Hepatocyte (in vitro differentiated cells): ENCODE measurements around the gene HECW1.

ENCODE experiments used
- CTCF ChIP-seq: fragments of 200-600 bp; sonication (generic); IDR thresholded peaks from 2 replicates; pipeline ENCODE4 v1.5.1; 2016; ENCODE audit warnings: antibody characterized with exemption, mild to moderate bottlenecking; ENCODE audit not compliant: poor library complexity
- EZH2 ChIP-seq: fragments of 200-600 bp; sonication (generic); IDR thresholded peaks from 2 replicates; pipeline ENCODE4 v1.6.1; 2016; ENCODE audit warnings: antibody characterized with exemption, mild to moderate bottlenecking, borderline replicate concordance

DNA sequence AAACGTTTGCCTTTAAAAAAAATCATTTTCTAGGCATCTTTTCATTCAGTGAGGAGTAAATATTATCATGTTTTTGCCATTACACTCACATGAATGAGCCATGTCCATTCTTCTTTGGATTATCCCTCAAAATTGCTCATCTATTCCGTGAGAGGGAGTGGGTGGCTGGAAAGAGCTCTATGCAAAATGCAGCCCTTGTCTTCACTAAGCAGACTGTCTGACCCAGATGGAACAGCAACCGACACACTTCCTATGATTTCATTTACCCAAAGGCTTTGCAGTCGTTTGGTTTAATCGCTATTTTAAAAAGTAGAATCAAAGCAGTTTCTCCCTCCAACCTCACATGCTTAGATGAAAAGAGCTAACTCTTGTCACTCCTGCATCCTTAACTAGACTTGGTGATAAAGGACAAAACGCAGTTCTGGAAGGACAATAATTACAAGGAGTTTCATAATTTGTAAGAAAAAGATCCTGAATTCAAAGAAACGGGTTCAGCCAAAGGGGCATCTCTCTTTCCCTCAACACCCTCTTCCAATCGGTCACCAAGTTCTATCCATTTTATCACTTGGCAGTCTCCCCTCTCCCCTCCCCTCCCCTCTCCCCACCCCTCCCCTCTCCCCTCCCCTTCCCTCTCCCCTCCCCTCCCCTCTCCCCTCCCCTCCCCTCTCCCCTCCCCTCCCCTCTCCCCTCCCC, 272.3 kb downstream of the HECW1 start:
- TF ChIP-seq CTCF: no peak
- no peak for TF ChIP-seq EZH2
